Sigmoid colon (tissue), 4 donors: ENCODE results near the gene UBE3C.

Experiments
- CTCF ChIP-seq, 4 experiments: fragments of 450-650 bp in 3 of 4; fragments of 200-600 bp in 1 of 4; IDR thresholded peaks; one replicate each; pipeline ENCODE4 v1.5.1; 2016 to 2019; ENCODE audit warnings: antibody characterized with exemption in 4 of 4, mild to moderate bottlenecking in 3 of 4, moderate library complexity in 2 of 4
- POLR2AphosphoS5 ChIP-seq, 4 donors: sonication (generic); formaldehyde crosslinking; IDR thresholded peaks; one replicate each; pipeline ENCODE4 v1.6.1; 2017; ENCODE audit warnings: antibody characterized with exemption in 4 of 4

- TF ChIP-seq POLR2AphosphoS5 (IDR thresholded peaks at IDR 0.05), result no peak
- TF ChIP-seq CTCF (IDR thresholded peaks at IDR 0.05), result no peak
Measured at GRCh38 chr7:157297185-157297584, 158.5 kb downstream of the UBE3C start.
